NCI-H2196 treated with DMSO at 0.1 percent for 48 hours (cell line): ENCODE results near the gene ARHGAP28.
"Not testable (repeated sequence)": the region's sequence is repeated elsewhere in the genome, so short reads cannot be mapped to it uniquely, and the experiment has no call there.

Experiments used
- DNase-seq: peaks from one replicate; lab custom pipeline; 2025; ENCODE audit not compliant: unreplicated experiment; lab: John Stamatoyannopoulos, UW

The ARHGAP28 gene

DNA sequence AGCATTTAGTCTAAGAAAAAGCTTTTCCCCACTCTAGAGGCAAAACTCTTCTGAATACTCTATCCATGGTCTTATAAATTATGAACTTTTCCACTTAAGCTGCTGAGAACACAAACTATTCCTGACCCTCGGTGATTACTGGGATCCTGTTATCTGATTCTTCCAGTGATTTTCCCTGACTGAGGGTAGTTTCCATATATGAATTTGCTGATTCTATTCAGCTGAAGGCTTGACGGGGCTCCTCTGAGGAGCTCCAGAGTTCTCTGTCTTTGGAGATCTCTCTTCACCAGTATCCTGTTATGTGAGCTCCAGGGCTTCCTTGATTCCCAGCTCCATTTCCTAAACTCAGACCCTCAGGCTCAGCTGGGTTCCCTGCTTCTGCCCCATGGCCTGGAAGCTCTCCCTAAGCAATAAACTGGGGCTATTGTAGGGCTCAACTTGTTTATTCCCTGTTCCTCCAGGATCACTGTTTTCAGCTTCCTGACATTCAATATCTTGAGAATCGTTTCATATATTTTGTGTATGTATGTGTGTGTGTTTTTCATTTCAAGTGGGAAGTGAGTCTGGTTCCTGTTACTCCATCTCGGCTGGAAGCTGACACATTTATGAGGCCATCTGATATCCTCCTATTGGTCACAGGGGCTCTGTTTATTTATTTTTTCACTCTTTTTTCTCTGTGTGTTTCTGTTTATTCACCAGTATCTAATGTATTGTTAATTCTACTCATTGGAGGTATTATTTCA is 78.2 kb downstream of the ARHGAP28 start:
- DNase-seq = no peak

DNA sequence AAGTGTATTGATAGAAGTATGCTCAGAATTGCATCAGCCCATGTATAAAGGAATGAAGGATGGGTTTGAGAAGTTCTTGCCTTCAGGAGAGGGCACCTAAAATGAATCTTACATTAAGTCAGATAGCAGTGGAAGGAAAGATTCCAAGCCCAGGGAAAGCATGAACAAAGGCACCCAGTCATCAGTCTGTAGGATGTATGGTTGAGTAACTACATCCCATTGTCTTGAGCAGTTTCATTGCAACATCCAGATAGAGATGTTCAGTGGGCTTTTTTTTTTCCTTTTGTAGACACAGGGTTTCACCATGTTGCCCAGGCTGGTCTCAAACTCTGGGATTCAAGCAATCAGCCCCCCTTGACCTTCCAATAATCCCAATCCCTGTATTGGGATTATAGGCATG is 80.7 kb downstream of the ARHGAP28 start:
- no peak for DNase-seq

DNA sequence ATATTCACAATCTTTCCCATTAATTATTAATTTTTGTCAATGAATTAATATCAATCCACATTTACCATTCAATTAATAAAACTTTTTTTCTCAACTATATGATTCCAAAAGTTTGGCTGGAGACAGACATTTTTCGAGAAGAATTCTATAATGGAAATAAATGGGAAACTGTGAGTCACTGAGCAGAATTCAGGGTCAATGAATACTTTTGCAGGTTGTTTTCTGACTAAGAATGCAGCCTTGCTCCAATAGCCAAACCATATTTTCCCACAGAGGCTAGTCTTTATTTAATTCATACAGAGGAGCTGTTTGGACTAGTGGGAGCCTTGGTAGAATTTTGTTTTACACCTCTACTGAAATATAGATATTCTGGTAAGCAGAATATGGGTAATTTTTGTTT is 82.3 kb downstream of the ARHGAP28 start:
- no peak for DNase-seq

DNA sequence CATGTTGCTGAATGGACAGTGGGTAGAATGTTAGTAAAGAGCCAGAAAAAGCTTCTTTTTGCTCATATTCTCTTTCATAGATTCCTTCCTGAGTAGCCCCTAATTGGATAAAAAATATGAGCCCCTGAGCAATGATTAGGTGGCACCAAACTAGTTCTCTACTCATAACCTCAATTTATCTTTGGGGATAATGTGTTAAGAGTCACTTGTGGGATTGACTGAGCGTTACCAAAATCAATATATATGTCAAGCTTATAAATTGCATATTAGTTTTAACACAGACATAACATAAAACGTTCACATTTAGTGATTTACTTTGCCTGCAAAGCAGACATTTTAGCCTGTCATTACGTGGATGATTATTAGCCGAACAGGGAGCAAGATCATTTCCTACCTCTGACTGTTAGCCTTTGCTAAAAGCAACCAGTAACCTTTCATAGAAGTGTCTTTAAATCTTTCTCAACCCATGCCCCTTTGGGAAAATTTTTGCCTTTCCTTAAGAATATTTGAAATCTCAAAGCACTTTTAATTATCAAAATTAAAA is 85.4 kb downstream of the ARHGAP28 start:
- no peak for DNase-seq

DNA sequence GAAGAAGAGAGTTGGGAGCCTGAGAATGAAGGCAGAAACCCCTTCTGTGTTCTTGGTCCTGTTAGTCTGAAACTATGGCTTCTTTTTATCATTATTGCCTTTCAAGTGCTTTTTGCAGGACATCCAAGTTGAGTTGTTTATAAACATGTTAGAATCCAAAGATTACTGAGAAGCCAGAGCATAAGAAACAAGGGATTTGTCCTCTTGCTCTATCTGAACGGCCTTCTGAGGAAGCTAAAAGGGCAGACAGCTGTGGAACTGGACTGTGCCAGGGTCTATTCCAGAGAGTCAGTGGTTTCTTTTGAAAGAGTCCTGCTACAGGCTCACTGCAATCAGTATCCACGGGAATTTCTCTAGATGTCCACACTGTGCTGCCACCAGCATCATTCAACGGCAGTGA is 86.6 kb downstream of the ARHGAP28 start:
- no peak for DNase-seq

DNA sequence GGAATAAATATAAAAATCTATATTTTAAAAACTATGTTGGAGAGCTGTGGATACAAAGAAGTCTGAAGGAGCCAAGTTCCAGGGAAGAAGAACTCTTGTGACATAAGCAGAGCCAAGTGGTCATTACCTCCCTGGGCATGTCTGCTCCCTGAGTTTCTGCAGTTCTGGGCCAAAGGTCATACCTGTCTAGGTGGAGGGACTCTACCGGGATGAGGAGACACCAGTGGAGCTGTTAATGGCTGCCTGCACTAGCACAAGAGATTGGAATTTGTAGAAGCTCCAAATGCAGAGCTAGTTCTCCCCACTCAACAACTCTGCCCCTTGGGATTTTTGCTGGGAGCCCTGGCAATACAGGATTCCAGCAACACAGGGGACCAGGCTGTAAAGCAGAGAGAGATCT is 89.8 kb downstream of the ARHGAP28 start:
- no peak for DNase-seq

DNA sequence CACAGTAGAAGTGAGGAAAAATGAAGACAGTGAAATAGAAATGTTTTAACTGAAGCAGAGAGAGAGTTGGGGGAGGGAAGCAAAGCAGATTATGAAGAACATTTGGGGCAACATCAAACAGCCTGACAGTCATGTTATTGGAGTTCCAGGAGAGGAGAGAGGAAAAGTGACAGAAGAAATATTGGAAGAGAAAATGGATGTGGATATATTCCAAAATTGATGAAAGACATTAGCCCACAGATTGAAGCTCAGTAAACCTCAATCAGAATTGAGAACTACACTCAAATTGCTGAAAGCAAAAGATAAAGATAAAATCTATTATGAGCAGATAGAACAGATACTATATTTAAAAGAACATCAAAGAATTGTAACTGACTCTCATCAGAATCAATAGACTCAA is 90.8 kb downstream of the ARHGAP28 start:
- DNase-seq = no peak

DNA sequence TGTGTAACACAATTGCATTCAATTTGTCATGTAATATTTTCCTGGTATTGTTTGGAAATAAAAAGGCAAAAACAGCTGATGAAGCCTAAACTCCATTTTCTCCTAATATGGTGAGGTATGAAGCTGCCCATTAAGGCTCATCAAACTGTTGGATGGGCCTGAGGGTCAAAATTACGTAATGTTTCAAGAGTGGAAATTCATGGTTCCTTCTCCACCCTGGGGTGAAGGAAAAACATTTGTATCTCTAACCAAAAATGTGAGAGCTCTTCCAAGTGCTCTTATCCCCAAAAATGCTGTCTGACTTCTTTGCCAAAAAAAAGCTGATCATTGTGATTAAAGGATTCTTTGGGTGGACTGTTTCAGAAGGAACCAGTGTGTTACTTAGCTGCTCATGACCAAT is 91.8 kb downstream of the ARHGAP28 start:
- no peak for DNase-seq

DNA sequence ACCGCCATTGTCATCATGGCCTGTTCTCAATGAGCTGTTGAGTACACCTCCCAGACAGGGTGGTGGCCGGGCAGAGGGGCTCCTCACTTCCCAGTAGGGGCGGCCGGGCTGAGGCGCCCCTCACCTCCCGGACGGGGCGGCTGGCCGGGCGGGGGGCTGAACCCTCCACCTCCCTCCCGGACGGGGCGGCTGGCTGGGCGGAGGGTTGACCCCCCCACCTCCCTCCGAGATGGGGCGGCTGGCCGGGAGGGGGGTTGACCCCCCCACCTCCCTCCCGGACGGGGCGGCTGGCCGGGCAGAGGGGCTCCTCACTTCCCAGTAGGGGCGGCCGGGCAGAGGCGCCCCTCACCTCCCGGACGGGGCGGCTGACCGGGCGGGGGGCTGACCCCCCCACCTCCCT is 97.6 kb downstream of the ARHGAP28 start:
- DNase-seq = not testable (repeated sequence)

DNA sequence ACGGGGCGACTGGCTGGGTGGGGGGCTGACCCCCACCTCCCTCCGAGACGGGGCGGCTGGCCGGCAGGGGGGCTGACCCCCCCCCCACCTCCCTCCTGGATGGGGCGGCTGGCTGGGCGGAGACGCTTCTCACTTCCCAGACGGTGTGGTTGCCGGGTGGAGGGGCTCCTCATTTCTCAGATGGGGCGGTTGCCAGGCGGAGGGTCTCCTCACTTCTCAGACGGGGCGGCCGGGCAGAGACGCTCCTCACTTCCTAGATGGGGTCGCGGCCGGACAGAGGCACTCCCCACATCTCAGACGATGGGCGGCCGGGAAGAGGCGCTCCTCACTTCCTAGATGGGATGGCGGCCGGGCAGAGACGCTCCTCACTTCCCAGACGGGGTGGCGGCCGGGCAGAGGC is 98.0 kb downstream of the ARHGAP28 start:
- DNase-seq = not testable (repeated sequence)

DNA sequence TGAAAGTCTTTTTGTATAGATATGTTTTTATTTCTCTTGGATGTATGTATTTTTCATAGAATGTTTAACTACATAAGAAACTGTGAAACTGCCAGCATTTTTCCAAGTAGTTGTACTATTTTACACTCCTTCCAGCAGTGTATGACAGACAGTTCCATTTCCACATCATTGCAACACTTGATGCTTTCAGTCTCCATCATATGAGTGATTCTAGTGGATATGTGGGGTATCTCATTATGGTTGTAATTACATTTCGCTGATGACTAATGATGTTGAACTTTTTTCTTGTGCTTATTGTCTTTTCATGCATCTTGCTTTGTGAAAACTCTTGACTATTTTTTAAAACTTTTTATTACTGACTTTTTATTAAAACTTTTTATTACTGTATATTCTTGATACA is 101.4 kb downstream of the ARHGAP28 start:
- DNase-seq = no peak

DNA sequence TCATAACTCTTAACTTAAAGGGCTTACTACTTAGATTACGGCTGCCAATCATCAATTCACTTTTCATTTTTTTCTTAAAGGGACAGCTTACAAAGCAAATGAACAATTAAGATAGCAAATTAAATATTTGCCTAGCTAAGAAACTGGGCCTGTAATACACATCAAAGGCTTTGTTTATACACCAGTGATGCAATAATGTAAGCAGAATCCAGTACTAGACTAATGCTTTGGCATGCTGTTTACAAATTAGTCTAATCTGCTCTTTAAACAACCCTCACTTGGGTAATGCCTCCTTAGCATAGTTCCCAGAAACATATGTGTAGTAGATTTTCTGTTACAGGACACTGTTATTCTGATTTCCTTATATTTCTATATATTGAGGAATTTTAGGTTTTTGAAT is 105.8 kb downstream of the ARHGAP28 start:
- no peak for DNase-seq

DNA sequence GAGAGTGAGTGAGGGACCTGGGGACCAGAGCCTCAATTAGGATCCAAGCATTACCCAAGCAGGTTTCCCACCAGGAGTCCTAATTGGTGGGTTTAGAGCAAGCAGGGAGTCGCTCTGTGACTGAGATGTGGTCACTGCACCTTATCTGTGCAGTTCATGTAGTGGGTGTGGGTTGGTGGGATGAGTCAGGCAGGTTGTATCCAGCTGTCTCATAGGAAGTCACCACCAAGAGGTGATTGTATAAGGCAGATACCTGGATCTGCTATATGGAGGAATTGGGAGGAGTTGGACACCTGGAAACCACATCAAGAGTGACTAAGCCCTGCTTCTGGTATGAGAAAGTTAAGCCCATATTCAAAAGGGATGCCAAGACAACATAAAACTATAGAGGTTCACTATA is 106.8 kb downstream of the ARHGAP28 start:
- DNase-seq = no peak

DNA sequence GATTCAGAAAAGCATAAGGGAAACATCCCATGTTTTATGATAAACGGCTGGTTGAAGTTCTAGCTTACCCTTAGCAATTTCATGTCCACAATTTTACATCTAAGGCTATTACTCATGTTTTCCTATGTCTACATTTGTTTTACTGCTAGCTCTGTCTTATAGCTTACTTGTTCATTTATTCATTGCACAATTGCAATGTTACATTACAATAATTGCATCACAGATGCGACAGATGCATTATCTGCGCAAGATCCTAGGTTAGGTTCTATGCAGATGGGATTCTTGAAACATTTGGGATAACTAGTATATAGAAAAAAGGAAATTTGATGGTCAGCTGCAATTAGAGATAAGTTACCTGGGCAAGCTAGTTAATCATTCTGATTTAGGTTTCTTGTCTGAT is 108.4 kb downstream of the ARHGAP28 start:
- DNase-seq = no peak

DNA sequence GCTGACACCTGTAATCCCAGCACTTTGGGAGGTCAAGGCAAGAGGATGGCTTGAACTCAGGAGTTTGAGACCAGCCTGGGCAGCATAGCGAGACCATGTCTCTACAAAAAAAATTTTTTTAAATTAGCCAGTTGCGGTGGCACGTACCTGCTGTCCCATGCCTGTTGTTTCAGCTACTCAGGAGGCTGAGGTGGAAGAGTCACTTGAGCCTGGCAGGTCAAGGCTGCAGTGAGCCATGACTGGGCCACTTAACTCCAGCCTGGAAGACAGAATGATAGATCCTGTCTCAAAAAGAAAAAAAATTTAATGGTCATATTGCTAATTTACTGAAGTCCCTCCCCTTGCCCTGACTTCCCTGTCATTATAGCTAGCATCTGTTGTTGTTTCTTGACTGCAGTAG is 112.6 kb downstream of the ARHGAP28 start:
- no peak for DNase-seq

DNA sequence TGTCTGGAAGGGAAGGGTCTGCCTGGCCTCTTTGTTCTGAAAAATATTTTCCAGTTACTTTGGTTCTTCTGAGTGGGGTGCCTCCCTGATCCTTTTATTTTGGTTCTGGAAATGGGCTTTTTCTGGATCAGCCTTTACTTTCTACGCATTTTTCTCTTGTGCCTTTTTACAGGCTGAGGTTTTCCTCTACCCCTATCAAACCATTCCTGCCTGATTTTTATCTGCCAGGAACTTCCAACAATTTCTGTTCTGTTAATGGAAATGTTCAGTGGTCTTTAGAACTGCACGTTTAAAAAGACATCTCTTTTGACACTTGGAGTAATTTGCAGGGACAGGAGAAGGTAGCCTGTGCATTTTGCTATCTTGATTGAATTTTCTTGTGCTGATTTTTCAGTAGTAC is 113.8 kb downstream of the ARHGAP28 start:
- no peak for DNase-seq

DNA sequence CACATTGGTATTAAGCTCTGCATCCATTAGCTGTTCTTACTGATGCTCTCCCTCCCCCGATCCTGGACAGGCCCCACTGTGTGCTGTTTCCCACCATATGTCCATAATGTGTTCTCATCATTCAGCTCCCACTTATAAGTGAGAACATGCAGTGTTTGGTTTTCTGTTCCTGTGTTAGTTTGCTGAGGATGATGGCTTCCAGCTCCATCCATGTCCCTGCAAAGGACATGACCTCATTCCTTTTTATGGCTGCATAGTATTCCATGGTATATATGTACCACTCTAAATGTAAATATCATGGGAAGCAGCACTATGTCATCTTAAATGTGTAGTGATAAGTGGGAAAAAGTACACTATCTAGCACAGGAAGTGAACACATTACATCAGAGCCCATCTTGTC is 116.0 kb downstream of the ARHGAP28 start:
- not testable (repeated sequence) for DNase-seq

DNA sequence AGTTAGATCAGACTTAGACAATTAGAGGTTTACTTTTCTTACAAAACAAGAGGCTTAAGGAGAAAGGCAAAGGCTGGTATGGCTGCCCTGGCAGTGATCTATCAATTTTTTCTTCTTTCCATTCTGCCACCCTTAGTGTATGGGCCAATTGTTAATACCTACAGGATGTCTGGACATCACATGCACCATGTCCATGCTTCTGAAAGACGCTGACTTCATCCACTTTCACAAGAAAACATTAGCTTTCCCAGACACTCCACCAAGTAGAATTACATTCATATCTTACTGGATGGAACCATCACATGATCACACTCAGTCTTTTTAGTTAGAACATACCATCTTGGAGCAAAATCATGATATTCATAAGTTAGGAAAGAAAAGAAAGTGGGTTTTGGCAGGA is 120.9 kb downstream of the ARHGAP28 start:
- DNase-seq = no peak

DNA sequence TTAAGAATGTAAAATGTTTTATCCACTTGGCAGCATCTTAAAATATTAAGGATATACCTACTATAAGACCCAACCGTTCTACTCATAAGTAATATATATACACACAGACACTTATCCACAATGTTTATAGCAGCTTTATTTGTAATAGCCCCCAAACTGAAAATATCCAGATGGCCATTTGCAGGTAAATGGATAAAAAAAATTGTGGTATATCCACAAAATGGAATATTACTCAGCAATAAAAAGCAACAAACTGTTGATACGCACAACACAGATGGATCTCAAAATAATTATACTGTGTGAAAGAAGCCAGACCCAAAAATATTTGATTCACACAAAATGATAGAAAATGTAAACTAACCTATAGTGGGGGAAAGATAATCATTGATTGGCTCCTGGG is 122.0 kb downstream of the ARHGAP28 start:
- DNase-seq = no peak

DNA sequence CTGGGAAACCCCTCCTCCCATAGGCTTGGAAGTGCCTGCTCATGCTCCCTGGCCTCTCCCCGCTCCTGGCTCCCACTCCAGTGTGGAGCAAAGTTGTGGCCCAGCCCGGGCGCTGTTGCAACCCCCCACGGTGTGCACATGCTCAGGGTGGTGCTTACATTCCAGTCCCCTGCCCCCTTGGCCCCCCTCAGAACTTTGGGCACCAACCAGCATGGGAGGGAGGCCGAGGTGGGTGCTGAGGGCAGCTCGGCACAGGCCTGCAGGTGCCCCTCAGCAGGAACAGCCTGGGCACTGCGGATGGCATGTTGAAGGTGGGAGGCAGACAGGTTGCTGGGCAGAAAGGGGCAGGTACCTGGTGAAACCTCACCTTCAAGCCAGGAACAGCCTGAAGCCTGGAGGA is 125.3 kb downstream of the ARHGAP28 start:
- DNase-seq = no peak

DNA sequence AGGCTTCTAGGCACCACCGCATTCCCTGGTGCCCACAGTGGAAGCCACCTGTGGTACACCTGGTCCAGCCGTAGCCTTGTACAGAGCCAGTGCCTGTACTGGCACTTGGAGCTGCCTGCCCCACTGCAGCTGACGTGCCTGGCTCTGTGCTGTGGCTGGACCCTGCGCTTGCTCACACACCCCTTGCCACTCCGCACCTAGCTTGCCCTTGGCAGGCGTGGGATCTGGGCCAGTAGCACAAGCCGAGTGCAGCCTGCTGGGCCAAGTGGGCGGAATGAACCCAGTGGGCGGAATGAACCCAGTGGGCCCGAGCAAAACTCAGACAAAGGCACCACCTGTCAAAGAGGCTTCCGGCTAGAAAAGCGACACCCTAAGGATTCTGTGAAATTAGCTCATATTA is 126.3 kb downstream of the ARHGAP28 start:
- no peak for DNase-seq

DNA sequence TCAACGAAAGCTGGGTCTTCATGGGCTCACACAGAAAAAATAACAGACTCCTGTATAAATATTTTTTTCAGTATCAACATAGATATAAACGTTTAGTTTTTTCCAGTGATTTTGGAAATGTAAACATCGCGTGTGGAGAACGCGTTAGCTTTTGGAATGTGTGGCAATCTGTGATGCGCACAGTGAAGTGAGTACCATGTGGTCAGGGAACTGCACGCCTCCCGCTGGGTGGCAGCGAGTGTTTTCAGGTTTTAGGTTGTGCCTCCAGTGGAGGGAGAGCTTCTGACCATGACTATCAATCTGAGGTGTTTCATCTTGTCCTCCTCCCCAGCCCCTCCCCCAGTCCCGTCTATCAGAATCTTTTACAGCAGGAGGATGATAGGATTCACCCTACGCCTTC is 127.8 kb downstream of the ARHGAP28 start:
- no peak for DNase-seq
